ENCODE results near the gene TIMM44. TPM values are rescaled to one million over a fixed set of nuclear protein-coding genes. Genes with fewer than 3 reads are reported as not detected.

The TIMM44 gene, protein sequence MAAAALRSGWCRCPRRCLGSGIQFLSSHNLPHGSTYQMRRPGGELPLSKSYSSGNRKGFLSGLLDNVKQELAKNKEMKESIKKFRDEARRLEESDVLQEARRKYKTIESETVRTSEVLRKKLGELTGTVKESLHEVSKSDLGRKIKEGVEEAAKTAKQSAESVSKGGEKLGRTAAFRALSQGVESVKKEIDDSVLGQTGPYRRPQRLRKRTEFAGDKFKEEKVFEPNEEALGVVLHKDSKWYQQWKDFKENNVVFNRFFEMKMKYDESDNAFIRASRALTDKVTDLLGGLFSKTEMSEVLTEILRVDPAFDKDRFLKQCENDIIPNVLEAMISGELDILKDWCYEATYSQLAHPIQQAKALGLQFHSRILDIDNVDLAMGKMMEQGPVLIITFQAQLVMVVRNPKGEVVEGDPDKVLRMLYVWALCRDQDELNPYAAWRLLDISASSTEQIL
- 100 to 1,000 TPM in 1 of 2 donors, 10 to 100 TPM in 1; 91.2 to 112 TPM for total RNA-seq

DNA sequence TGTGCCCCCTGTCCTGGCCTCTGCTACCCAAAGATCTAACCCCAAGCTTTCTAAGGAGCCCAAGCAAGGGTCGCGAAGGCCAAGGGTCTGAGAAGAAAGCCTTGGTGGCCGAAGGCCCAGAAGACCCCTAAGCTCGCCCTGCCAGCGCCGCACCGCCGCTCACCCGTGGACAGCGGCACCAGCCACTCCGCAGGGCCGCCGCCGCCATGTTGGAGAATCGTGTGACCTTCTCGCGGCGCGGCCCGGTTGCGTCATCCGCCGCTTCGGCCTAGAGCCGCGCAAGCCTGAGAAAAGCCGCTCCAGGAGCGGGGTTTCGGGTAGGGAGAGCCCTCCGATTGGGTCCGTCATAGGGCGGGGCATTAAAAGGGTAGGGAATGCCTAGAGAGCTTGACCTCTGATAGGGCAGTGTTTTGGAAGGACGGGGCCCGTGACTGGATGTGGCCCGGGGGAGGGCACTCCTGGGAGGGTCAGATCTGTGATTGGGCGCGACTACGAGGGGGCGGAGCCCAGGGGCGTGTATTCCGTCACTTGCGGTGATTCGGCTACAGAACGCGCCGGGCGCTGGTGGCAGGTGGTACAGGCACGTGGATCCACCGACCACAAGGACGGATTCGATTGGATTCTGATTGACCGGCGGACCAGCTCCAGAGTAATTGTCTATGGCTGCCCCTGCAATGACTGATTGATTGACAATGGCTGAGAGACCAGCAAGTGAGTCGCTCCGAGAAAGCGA is at the start of gene TIMM44:
TIMM44 (minus strand) TSS at position 223 of the 733 bp plus-strand sequence; CDS start at position 208, 15 bp downstream.
- Mint-ChIP-seq H3K27me3 (ENCODE audit: low read depth) (no peaks in the 10 kb centered on the region), H3K4me1 (ENCODE audit: low read depth) (peaks cover 40% of the 10 kb centered on the region), H3K36me3 (ENCODE audit: insufficient read depth in 2 of 2) (peaks cover 1 to 13% of the 10 kb centered on the region in 2 donors), H3K9me3 (no peaks in the 10 kb centered on the region), H3K4me3 (peak within 1 kb of the TSS; percentile 93 to 99), H3K27ac (peak within 1 kb of the TSS; percentile 96)
- DNase-seq (peak; percentile 98 to 99), ATAC-seq (replicated peaks in 1 of 2) (peak; percentile 97 to 98)

DNA sequence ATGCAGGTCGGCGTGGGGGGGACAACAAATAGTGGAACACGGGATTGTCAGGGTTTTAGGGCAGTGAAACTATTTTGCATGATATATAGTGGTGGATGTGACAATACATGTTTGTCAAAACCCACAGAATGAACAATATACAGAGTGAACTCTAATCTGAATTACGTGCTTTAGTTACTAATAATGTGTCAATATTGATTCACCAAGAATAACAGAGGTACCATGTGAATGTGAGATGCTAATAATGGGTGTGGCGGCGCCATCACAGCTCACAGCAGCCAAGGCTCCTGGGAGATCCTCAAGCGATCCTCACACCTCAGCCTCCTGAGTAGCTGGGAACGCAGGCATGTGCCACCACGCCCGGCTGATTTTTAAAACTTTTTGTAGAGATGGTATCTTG is 49.1 kb upstream of the TIMM44 start:
- DNase-seq (no peak), ATAC-seq (replicated peaks in 1 of 2) (no peak)
- Mint-ChIP-seq H3K4me1 (ENCODE audit: low read depth) (peaks cover 40% of the 10 kb centered on the region), H3K27ac (no peak overlapping the region), H3K4me3 (no peak overlapping the region), H3K9me3 (no peaks in the 10 kb centered on the region), H3K27me3 (ENCODE audit: low read depth) (no peaks in the 10 kb centered on the region), H3K36me3 (ENCODE audit: insufficient read depth in 2 of 2) (peaks cover 0 to 24% of the 10 kb centered on the region in 2 donors)

GRCh38 chr19:7989071-7989575 is 45.7 kb upstream of the TIMM44 start:
- Mint-ChIP-seq H3K9me3 (no peaks in the 10 kb centered on the region), H3K27me3 (ENCODE audit: low read depth) (no peaks in the 10 kb centered on the region), H3K36me3 (ENCODE audit: insufficient read depth in 2 of 2) (peaks cover 0 to 26% of the 10 kb centered on the region in 2 donors), H3K27ac (no peak overlapping the region), H3K4me3 (no peak overlapping the region), H3K4me1 (ENCODE audit: low read depth) (peaks cover 7% of the 10 kb centered on the region)
- ATAC-seq (replicated peaks in 1 of 2), result no peak
- DNase-seq, result no peak

DNA sequence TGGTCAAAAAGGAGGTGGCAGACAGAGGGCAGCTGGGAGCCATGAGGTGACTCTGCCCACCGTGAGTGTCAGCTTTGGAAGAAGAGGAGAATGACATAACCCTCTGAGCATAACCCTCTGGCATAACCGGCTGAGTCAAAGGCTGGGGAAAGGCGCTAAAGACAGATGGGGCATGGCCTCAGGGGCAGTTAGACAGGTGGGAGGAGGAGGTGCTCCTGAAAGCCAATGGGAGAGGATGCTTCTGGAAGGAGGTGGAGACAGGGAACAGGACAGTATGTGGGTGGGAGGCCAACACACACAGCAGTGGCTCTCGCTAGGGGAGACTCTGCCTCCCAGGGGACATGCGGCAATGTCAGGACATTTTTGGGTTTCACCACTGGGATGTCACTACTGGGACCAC is 44.8 kb upstream of the TIMM44 start:
- no peak overlapping the region for H3K27ac Mint-ChIP-seq

GRCh38 chr19:7987114-7987768 is 43.8 kb upstream of the TIMM44 start:
- Mint-ChIP-seq H3K36me3 (ENCODE audit: insufficient read depth in 2 of 2) (peaks cover 0 to 19% of the 10 kb centered on the region in 2 donors), H3K4me3 (no peak overlapping the region), H3K4me1 (ENCODE audit: low read depth) (no peaks in the 10 kb centered on the region), H3K9me3 (no peaks in the 10 kb centered on the region), H3K27ac (no peak overlapping the region), H3K27me3 (ENCODE audit: low read depth) (no peaks in the 10 kb centered on the region)
- no peak for ATAC-seq (replicated peaks in 1 of 2)
- DNase-seq, result no peak

More for the DNA sequence above, 44.8 kb upstream of the TIMM44 start:
- peaks cover 0 to 23% of the 10 kb centered on the region in 2 donors for H3K36me3 Mint-ChIP-seq (ENCODE audit: insufficient read depth in 2 of 2)
- no peak overlapping the region for H3K4me3 Mint-ChIP-seq
- H3K9me3 Mint-ChIP-seq, result no peaks in the 10 kb centered on the region
- no peaks in the 10 kb centered on the region for H3K4me1 Mint-ChIP-seq (ENCODE audit: low read depth)
- DNase-seq, result no peak
- no peak for ATAC-seq (replicated peaks in 1 of 2)
- no peaks in the 10 kb centered on the region for H3K27me3 Mint-ChIP-seq (ENCODE audit: low read depth)

DNA sequence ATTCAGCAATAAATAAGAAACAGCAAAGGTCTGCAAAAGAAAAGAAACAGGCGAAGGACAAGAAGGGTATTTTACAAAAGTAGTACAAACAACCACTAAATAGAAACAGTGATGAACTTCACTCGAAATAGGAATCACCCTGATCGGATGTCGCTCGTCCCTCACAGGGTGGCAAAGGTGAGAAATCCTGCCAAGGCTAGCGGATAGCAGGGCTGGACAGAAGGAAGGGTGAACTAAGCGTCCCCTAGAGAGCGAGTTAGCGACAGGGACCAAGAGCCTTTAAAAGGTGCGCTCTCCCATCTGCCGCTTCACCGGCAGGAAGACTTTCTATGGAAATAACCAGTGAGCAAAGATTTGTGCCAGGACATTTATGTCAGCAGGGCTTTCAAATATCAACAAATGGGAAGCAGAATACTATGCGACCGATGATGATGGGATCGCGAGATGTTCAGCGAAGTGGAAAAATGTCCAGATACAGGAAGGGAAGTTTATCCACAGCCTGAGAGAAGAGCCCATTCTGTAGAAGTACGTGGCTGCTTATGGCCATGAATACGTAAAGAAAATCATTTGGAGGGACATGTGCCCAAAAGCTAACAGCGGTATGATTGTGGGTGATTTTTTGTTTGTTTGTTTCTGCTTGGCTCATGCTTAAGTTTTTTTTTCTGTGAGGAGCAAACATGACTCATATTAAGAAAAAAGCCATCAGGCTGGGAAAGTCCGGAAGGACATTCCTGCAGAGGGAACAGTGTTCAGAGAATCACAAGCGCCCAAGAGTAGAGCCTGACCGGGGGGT is 43.1 kb upstream of the TIMM44 start:
- no peak overlapping the region for H3K27ac Mint-ChIP-seq
- peaks cover 0 to 15% of the 10 kb centered on the region in 2 donors for H3K36me3 Mint-ChIP-seq (ENCODE audit: insufficient read depth in 2 of 2)

GRCh38 chr19:7985481-7985911 is 42.0 kb upstream of the TIMM44 start:
- H3K27me3 Mint-ChIP-seq (ENCODE audit: low read depth), result no peaks in the 10 kb centered on the region

More for the DNA sequence above, 43.1 kb upstream of the TIMM44 start:
- Mint-ChIP-seq H3K4me1 (ENCODE audit: low read depth) (no peaks in the 10 kb centered on the region), H3K4me3 (no peak overlapping the region), H3K27me3 (ENCODE audit: low read depth) (no peaks in the 10 kb centered on the region), H3K9me3 (no peaks in the 10 kb centered on the region)
- ATAC-seq (replicated peaks in 1 of 2), result no peak
- no peak for DNase-seq

GRCh38 chr19:7983995-7984837 is 40.8 kb upstream of the TIMM44 start:
- Mint-ChIP-seq H3K4me1 (ENCODE audit: low read depth) (no peaks in the 10 kb centered on the region), H3K4me3 (no peak overlapping the region), H3K36me3 (ENCODE audit: insufficient read depth in 2 of 2) (peaks cover 0 to 12% of the 10 kb centered on the region in 2 donors)

More at GRCh38 chr19:7985481-7985911, 42.0 kb upstream of the TIMM44 start:
- peaks cover 0 to 12% of the 10 kb centered on the region in 2 donors for H3K36me3 Mint-ChIP-seq (ENCODE audit: insufficient read depth in 2 of 2)
- H3K27ac Mint-ChIP-seq, result no peak overlapping the region
- no peak for ATAC-seq (replicated peaks in 1 of 2)
- no peaks in the 10 kb centered on the region for H3K4me1 Mint-ChIP-seq (ENCODE audit: low read depth)
- no peak for DNase-seq
- H3K9me3 Mint-ChIP-seq, result no peaks in the 10 kb centered on the region
- no peak overlapping the region for H3K4me3 Mint-ChIP-seq

DNA sequence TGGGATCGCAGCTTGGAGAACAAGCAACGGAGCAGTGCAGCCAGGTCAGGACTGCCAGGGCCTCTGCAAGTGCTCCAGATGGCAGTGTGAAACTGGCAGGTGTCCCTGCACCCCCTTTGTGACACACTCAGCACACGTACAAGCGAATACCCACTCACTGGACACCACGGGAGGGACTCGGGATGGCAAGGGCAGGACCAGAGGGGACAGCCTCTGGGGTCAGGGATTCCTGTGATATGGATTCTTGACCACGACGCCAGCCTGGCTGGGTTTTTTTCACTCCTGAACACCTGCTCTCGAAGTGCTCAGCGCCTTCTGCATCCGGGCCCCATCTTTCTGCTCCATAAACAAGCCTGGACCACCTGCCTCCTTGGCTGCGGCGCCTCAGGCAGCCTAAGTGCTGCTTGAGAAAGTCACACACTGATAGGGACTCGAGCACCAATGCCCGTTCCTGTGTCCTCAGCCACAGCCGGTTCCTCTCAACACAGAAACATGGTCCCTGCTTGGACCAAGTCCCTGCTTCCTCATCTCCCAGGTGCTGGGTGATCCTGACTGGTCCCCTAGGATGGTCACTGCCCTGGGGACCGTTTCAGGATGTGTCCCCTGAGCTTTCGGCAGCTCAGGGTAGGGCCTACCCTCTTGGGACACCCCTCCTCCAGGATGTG is 40.0 kb upstream of the TIMM44 start:
- H3K4me3 Mint-ChIP-seq, result no peak overlapping the region
- H3K36me3 Mint-ChIP-seq (ENCODE audit: insufficient read depth in 2 of 2), result peaks cover 0 to 9% of the 10 kb centered on the region in 2 donors
- DNase-seq, result no peak
- no peaks in the 10 kb centered on the region for H3K27me3 Mint-ChIP-seq (ENCODE audit: low read depth)
- no peak for ATAC-seq (replicated peaks in 1 of 2)
- no peak overlapping the region for H3K27ac Mint-ChIP-seq
- no peaks in the 10 kb centered on the region for H3K4me1 Mint-ChIP-seq (ENCODE audit: low read depth)
- no peaks in the 10 kb centered on the region for H3K9me3 Mint-ChIP-seq

More at GRCh38 chr19:7983995-7984837, 40.8 kb upstream of the TIMM44 start:
- DNase-seq (no peak), ATAC-seq (replicated peaks in 1 of 2) (no peak)
- H3K27me3 Mint-ChIP-seq (ENCODE audit: low read depth), result no peaks in the 10 kb centered on the region
- H3K9me3 Mint-ChIP-seq, result no peaks in the 10 kb centered on the region
- H3K27ac Mint-ChIP-seq, result no peak overlapping the region

DNA sequence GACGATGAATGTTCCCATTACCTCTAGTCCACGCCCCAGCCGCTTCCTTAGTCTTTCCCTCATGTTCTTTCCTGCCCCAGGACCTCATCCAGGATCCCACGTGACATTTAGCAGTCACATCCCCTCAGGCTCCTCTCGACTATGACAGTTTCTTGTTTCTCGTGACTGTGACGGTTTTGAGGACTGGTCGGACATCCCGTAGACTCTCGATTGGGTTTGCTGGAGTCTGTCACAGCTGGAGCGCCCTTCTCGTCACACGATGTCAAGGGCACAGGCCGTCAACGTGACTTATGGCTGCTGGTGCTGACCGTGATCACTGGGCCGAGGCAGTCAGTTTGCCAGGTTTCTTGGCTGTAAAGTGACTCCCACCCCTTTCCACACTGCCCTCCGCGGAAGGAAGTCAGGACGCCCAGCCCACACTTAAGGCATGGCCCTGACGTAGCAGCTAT is 39.2 kb upstream of the TIMM44 start:
- Mint-ChIP-seq H3K36me3 (ENCODE audit: insufficient read depth in 2 of 2) (peaks cover 0 to 4% of the 10 kb centered on the region in 2 donors), H3K27ac (no peak overlapping the region), H3K9me3 (no peaks in the 10 kb centered on the region), H3K4me1 (ENCODE audit: low read depth) (no peaks in the 10 kb centered on the region), H3K27me3 (ENCODE audit: low read depth) (no peaks in the 10 kb centered on the region), H3K4me3 (no peak overlapping the region)
- ATAC-seq (replicated peaks in 1 of 2), result no peak
- DNase-seq, result no peak

DNA sequence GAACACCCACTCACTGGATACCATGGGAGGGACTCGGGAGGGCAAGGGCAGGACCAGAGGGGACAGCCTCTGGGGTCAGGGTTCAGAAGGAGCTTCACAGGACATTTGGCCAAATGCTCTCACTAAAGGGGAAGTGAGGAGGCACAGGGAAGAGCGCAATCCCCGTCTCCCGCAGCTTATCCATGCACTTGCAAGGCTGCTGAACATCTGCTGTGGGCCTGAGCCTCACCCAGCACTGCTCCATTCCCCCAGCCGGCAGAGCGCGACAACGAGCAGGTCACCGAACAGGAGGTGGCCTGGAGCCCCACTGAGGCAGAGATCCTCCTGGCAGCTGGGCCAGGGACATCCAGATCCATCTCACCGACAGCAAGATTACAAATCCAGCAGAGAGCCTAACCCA is 38.6 kb upstream of the TIMM44 start:
- no peaks in the 10 kb centered on the region for H3K9me3 Mint-ChIP-seq
- H3K4me3 Mint-ChIP-seq, result no peak overlapping the region
- no peaks in the 10 kb centered on the region for H3K27me3 Mint-ChIP-seq (ENCODE audit: low read depth)
- DNase-seq (no peak), ATAC-seq (replicated peaks in 1 of 2) (no peak)
- no peak overlapping the region for H3K27ac Mint-ChIP-seq
- H3K4me1 Mint-ChIP-seq (ENCODE audit: low read depth), result no peaks in the 10 kb centered on the region
- peaks cover 0 to 2% of the 10 kb centered on the region in 2 donors for H3K36me3 Mint-ChIP-seq (ENCODE audit: insufficient read depth in 2 of 2)

All from activated T-cell treated with anti-CD3 and anti-CD28 coated beads, Interleukin-2, amount 50 U/mL, for 72 hours (primary cell).